ENCODE data around the gene ALX4.

The ALX4 gene

GRCh38 chr11:44250421-44250820 lies 59.5 kb downstream of the ALX4 start:
- Histone ChIP-seq H3F3A (ENCODE audit: low read depth) (no peaks in the 10 kb centered on the region), H3K36me3 (ENCODE audit: insufficient read depth, low read length) (peaks cover 2% of the 10 kb centered on the region; the same call in 1 of the 2 replicates), H3K9ac (ENCODE audit: low read depth, low read length, poor library complexity, severe bottlenecking) (no peak overlapping the region), H4K20me1 (ENCODE audit: insufficient read depth, low read length, poor library complexity, severe bottlenecking) (no peaks in the 10 kb centered on the region), H3K9me2 (replicated peaks; ENCODE audit: low read depth, low read length) (no peaks in the 10 kb centered on the region), H2AFZ (ENCODE audit: low read length) (no peak overlapping the region), H3K4me3 (ENCODE audit: low read length, poor library complexity, severe bottlenecking) (no peak overlapping the region), H3K79me2 (ENCODE audit: insufficient read depth, low read length) (no peaks in the 10 kb centered on the region), H3K4me2 (ENCODE audit: low read depth, low read length, poor library complexity, severe bottlenecking) (no peak overlapping the region), H3K27me3 (ENCODE audit: insufficient read depth, low read length, poor library complexity, severe bottlenecking) (no peaks in the 10 kb centered on the region), H3K9me3 (ENCODE audit: insufficient read depth, low read depth, low read length) (peaks cover 14% of the 10 kb centered on the region), H3K4me1 (ENCODE audit: insufficient read depth, low read length, poor library complexity, severe bottlenecking) (no peaks in the 10 kb centered on the region)
- TF ChIP-seq EZH2phosphoT487 (IDR thresholded peaks at IDR 0.05; ENCODE audit: borderline replicate concordance) (no peak), CTCF (conservative IDR thresholded peaks at IDR 0.05; ENCODE audit: low read length) (no peak)

- Histone ChIP-seq H3K9me3 (ENCODE audit: insufficient read depth, low read depth, low read length) (peaks cover 6% of the 10 kb centered on the region), H3F3A (ENCODE audit: low read depth) (no peaks in the 10 kb centered on the region), H3K4me1 (ENCODE audit: insufficient read depth, low read length, poor library complexity, severe bottlenecking) (no peaks in the 10 kb centered on the region), H3K27me3 (ENCODE audit: insufficient read depth, low read length, poor library complexity, severe bottlenecking) (no peaks in the 10 kb centered on the region), H3K36me3 (ENCODE audit: insufficient read depth, low read length) (peaks cover 21% of the 10 kb centered on the region; the same call in 1 of the 2 replicates), H3K9ac (ENCODE audit: low read depth, low read length, poor library complexity, severe bottlenecking) (no peak overlapping the region), H3K79me2 (ENCODE audit: insufficient read depth, low read length) (no peaks in the 10 kb centered on the region), H3K4me2 (ENCODE audit: low read depth, low read length, poor library complexity, severe bottlenecking) (no peak overlapping the region), H3K9me2 (replicated peaks; ENCODE audit: low read depth, low read length) (no peaks in the 10 kb centered on the region), H2AFZ (ENCODE audit: low read length) (no peak overlapping the region), H3K4me3 (ENCODE audit: low read length, poor library complexity, severe bottlenecking) (no peak overlapping the region), H4K20me1 (ENCODE audit: insufficient read depth, low read length, poor library complexity, severe bottlenecking) (no peaks in the 10 kb centered on the region)
- TF ChIP-seq EZH2phosphoT487 (IDR thresholded peaks at IDR 0.05; ENCODE audit: borderline replicate concordance): no peak
- TF ChIP-seq CTCF (conservative IDR thresholded peaks at IDR 0.05; ENCODE audit: low read length): no peak
Measured at GRCh38 chr11:44248109-44248508, 61.8 kb downstream of the ALX4 start.

GRCh38 chr11:44247508-44247907 lies 62.4 kb downstream of the ALX4 start:
- Histone ChIP-seq H4K20me1 (ENCODE audit: insufficient read depth, low read length, poor library complexity, severe bottlenecking) (no peaks in the 10 kb centered on the region), H3K9ac (ENCODE audit: low read depth, low read length, poor library complexity, severe bottlenecking) (no peak overlapping the region), H3K9me3 (ENCODE audit: insufficient read depth, low read depth, low read length) (peaks cover under 1% of the 10 kb centered on the region), H3K79me2 (ENCODE audit: insufficient read depth, low read length) (no peaks in the 10 kb centered on the region), H3K4me3 (ENCODE audit: low read length, poor library complexity, severe bottlenecking) (no peak overlapping the region), H3K27me3 (ENCODE audit: insufficient read depth, low read length, poor library complexity, severe bottlenecking) (no peaks in the 10 kb centered on the region), H3K4me1 (ENCODE audit: insufficient read depth, low read length, poor library complexity, severe bottlenecking) (no peaks in the 10 kb centered on the region), H2AFZ (ENCODE audit: low read length) (no peak overlapping the region), H3K9me2 (replicated peaks; ENCODE audit: low read depth, low read length) (no peaks in the 10 kb centered on the region), H3K4me2 (ENCODE audit: low read depth, low read length, poor library complexity, severe bottlenecking) (no peak overlapping the region), H3K36me3 (ENCODE audit: insufficient read depth, low read length) (peaks cover 21% of the 10 kb centered on the region; the same call in 1 of the 2 replicates), H3F3A (ENCODE audit: low read depth) (no peaks in the 10 kb centered on the region)
- TF ChIP-seq EZH2phosphoT487 (IDR thresholded peaks at IDR 0.05; ENCODE audit: borderline replicate concordance) (no peak), CTCF (conservative IDR thresholded peaks at IDR 0.05; ENCODE audit: low read length) (no peak)

All from Loucy (cell line).